Esophagus muscularis mucosa (tissue), 4 donors: ENCODE results near the gene FMOD. TPM values are rescaled to one million over a fixed set of nuclear protein-coding genes. Genes with fewer than 3 reads are reported as not detected.

Experiments
- DNase-seq: peaks from one replicate; pipeline ENCODE4 v3.0.0-alpha.2; 2017; ENCODE audit errors: extremely low spot score
- H3K27ac ChIP-seq, 4 donors: fragments of 200-600 bp; sonication (generic); replicated peaks in 1 of 4; 1 replicate in 3 of 4; 2 replicates in 1 of 4; pipeline ENCODE4 v1.5.1; 2016 to 2019; ENCODE audit warnings: mild to moderate bottlenecking in 1 of 4
- H3K27me3 ChIP-seq, 4 donors: fragments of 200-600 bp; sonication (generic); one replicate each; pipeline versions ENCODE4 v1.5.1 to v1.6.0; 2016 to 2019
- H3K36me3 ChIP-seq, 4 donors: fragments of 200-600 bp; sonication (generic); one replicate each; pipeline ENCODE4 v1.5.1; 2016 to 2019
- H3K4me1 ChIP-seq, 4 donors: fragments of 200-600 bp; sonication (generic); one replicate each; pipeline ENCODE4 v1.5.1; 2016 to 2019
- H3K4me3 ChIP-seq, 4 donors: fragments of 200-600 bp; sonication (generic); 1 replicate in 2 of 4; 2 replicates in 2 of 4; pipeline ENCODE4 v1.5.1; 2016 to 2019; ENCODE audit warnings: mild to moderate bottlenecking in 4 of 4, moderate library complexity in 1 of 4
- H3K9me3 ChIP-seq, 4 donors: fragments of 200-600 bp; sonication (generic); 1 replicate in 3 of 4; 2 replicates in 1 of 4; pipeline ENCODE4 v1.5.1; 2016 to 2019
- CTCF ChIP-seq, 3 experiments: fragments of 200-600 bp in 2 of 3; fragments of 450-650 bp in 1 of 3; sonication (generic) in 2 of 3; IDR thresholded peaks; one replicate each; pipeline ENCODE4 v1.5.1; 2017 to 2019; ENCODE audit warnings: antibody characterized with exemption in 3 of 3, mild to moderate bottlenecking in 2 of 3, moderate library complexity in 1 of 3
- EP300 ChIP-seq: sonication (generic); formaldehyde crosslinking; IDR thresholded peaks from one replicate; pipeline ENCODE4 v1.6.1; 2017; ENCODE audit warnings: antibody characterized with exemption
- POLR2A ChIP-seq: fragments of 450-650 bp; IDR thresholded peaks from one replicate; pipeline ENCODE4 v1.6.1; 2017; ENCODE audit warnings: antibody characterized with exemption, moderate library complexity, mild to moderate bottlenecking, low read depth
- POLR2AphosphoS5 ChIP-seq, 2 donors: sonication (generic); formaldehyde crosslinking; IDR thresholded peaks; one replicate each; pipeline ENCODE4 v1.6.1; 2017; ENCODE audit warnings: antibody characterized with exemption in 2 of 2
- WGBS: methylation state at CpG from one replicate; pipeline ENCODE4 v1.1.5; 2018; 5-methylcytosine and 5-hydroxymethylcytosine counted together
- intact Hi-C: fragments of 100-400 bp; cut with DNase I; formaldehyde crosslinking; loops from one replicate; pipeline ENCODE4 v1.15.1; 2023
- total RNA-seq, 4 donors: library from RNA; depleted of rRNA; stranded (reverse); fragments of >200 nt; gene quantifications; one replicate each; pipeline versions ENCODE4 v1.1.0 to v1.2.1, GENCODE V29; 2016

The FMOD gene
- total RNA-seq, 4 donors from 2014 or later, result 24.5 to 36.8 (median 33.8) TPM

DNA sequence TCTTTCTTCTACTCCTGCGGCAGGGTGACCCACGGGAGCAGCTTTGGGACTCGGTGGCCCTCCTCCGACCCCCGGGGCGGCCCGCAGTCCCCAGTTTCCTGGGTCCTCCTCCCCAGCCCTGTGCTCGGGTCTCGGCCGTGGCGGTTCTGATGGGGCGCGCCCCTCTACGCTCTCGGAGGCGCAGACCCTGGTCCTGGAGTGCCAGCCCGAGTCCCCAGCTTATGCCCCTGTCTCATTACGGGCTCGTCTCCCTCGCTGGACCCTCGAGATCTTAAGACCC is 45.2 kb downstream of the FMOD start:
- H3K4me1 ChIP-seq, result peaks cover 31 to 54% (median 49%) of the 10 kb centered on the region in 4 donors
- H3K27ac ChIP-seq, result peak overlapping the region; percentile 99 to 100 (median 100)
- TF ChIP-seq CTCF (IDR thresholded peaks at IDR 0.05), result no peak
- no peak for TF ChIP-seq POLR2A
- no peak for TF ChIP-seq EP300
- TF ChIP-seq POLR2AphosphoS5 (IDR thresholded peaks at IDR 0.05), result no peak
- 2% methylated on average over 11 of the region's 21 CpGs for WGBS
- no peaks in the 10 kb centered on the region for H3K27me3 ChIP-seq
- peaks cover 16 to 41% (median 33%) of the 10 kb centered on the region in 4 donors for H3K36me3 ChIP-seq
- H3K9me3 ChIP-seq, result no peaks in the 10 kb centered on the region
- DNase-seq, result no peak
- H3K4me3 ChIP-seq, result peak overlapping the region; percentile 99
- intact Hi-C loops, result loop anchor here (5.0 kb wide), 1 partner anchor 33 kb away; no protein-coding TSS in a partner anchor

- intact Hi-C loops, result loop anchor here (5.0 kb wide), 1 partner anchor 33 kb away; no protein-coding TSS in a partner anchor
- Histone ChIP-seq H3K36me3 (peaks cover 12 to 37% (median 30%) of the 10 kb centered on the region in 4 donors), H3K4me3 (peak within 1 kb of the TSS; percentile 99), H3K27ac (peak within 1 kb of the TSS; percentile 99 to 100 (median 100)), H3K9me3 (no peaks in the 10 kb centered on the region), H3K4me1 (peaks cover 31 to 48% (median 45%) of the 10 kb centered on the region in 4 donors), H3K27me3 (no peaks in the 10 kb centered on the region)
- peak; percentile 98 for DNase-seq
- peak; percentile 64 for TF ChIP-seq EP300
- TF ChIP-seq POLR2AphosphoS5 (IDR thresholded peaks at IDR 0.05), result peak; percentile 99 to 100
- peak; percentile 100 for TF ChIP-seq POLR2A
- no peak for TF ChIP-seq CTCF (IDR thresholded peaks at IDR 0.05)
- WGBS, result 9% methylated on average over 25 of the region's 79 CpGs
These were observed 45.8 kb downstream of the FMOD start, which contains the start of gene BTG2 for GRCh38 chr1:203304919-203305808. Gene BTG2 (plus strand): TSS chr1:203305519. CDS start chr1:203305607, 88 bp downstream.

- Histone ChIP-seq H3K9me3 (no peaks in the 10 kb centered on the region), H3K4me3 (peak overlapping the region; percentile 99), H3K36me3 (peaks cover 12 to 30% (median 27%) of the 10 kb centered on the region in 4 donors), H3K4me1 (peaks cover 24 to 41% (median 38%) of the 10 kb centered on the region in 4 donors), H3K27me3 (no peaks in the 10 kb centered on the region), H3K27ac (peak overlapping the region; percentile 99 to 100 (median 100))
- intact Hi-C loops, result no loop called here
- no peak for DNase-seq
- WGBS, result 79% methylated on average over 9 of the region's 9 CpGs
- TF ChIP-seq CTCF (IDR thresholded peaks at IDR 0.05) (no peak), POLR2A (no peak), EP300 (no peak), POLR2AphosphoS5 (IDR thresholded peaks at IDR 0.05) (no peak)
These were observed 46.5 kb downstream of the FMOD start for GRCh38 chr1:203304391-203304918.

DNA sequence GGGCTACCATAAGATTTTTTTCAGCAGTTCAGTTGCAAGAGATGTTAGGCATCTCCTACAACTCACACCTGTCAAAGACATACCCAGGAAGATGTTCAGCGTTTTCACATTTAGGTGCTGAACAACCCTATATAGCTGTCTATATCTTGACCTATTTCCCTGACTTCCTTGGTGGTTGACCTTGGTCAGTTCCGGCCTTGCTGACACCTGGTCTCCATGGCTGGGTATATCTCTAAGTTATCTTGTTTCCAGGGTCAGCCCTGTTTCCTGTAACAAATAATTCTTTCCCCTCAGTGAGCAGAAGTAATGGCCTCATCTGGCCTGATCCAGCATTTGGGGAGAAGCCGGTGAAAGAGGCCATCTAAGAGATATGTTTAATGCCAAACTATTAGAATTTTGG is 48.0 kb downstream of the FMOD start:
- Histone ChIP-seq H3K27ac (peak overlapping the region in 1 of 4 donors; percentile 100), H3K4me3 (no peak overlapping the region), H3K9me3 (no peaks in the 10 kb centered on the region), H3K36me3 (peaks cover 9 to 14% (median 12%) of the 10 kb centered on the region in 4 donors), H3K27me3 (no peaks in the 10 kb centered on the region), H3K4me1 (peaks cover 10 to 26% (median 23%) of the 10 kb centered on the region in 4 donors)
- 85% methylated on average over 3 of the region's 3 CpGs for WGBS
- no peak for DNase-seq
- TF ChIP-seq CTCF (IDR thresholded peaks at IDR 0.05) (no peak), POLR2AphosphoS5 (IDR thresholded peaks at IDR 0.05) (no peak), POLR2A (no peak), EP300 (no peak)
- intact Hi-C loops, result no loop called here
